Common myeloid progenitor, CD34-positive (primary cell): Measurements from ENCODE around the gene SERPINE1. TPM values are rescaled to one million over a fixed set of nuclear protein-coding genes. Genes with fewer than 3 reads are reported as not detected.

Source experiments
- CTCF ChIA-PET: fragments of 350-600 bp; sonication (Branson Sonifier 250); formaldehyde crosslinking; loops from one replicate; lab custom pipeline; 2021; ENCODE audit warnings: antibody characterized with exemption; lab: Charles Lee
- POLR2A ChIA-PET: fragments of 350-600 bp; sonication (Branson Sonifier 250); formaldehyde crosslinking; loops from one replicate; lab custom pipeline; 2021; ENCODE audit warnings: antibody characterized with exemption; lab: Charles Lee
- DNase-seq, 3 donors: peaks; one replicate each; pipeline versions ENCODE4 v3.0.0 to v3.0.0-alpha.2; 2013
- H3K27ac ChIP-seq, 2 experiments: 1 replicate in 1 of 2; 2 replicates in 1 of 2; pipeline ENCODE4 v1.7.0; 2013; ENCODE audit warnings: inconsistent platforms in 2 of 2, low read length in 2 of 2, mild to moderate bottlenecking in 2 of 2, low read depth in 1 of 2, moderate library complexity in 1 of 2; ENCODE audit not compliant: severe bottlenecking in 2 of 2, insufficient read depth in 1 of 2, poor library complexity in 1 of 2
- H3K27me3 ChIP-seq, 5 experiments: replicated peaks in 2 of 5; 1 replicate in 3 of 5; 2 replicates in 2 of 5; pipeline versions ENCODE4 v1.6.1 to v1.7.0; 2013; ENCODE audit warnings: low read length in 4 of 5, mild to moderate bottlenecking in 2 of 5, moderate library complexity in 2 of 5, inconsistent platforms in 1 of 5; ENCODE audit not compliant: insufficient read depth in 5 of 5, control insufficient read depth in 4 of 5
- H3K36me3 ChIP-seq, 4 experiments: 1 replicate in 2 of 4; 2 replicates in 2 of 4; pipeline versions ENCODE4 v1.6.1 to v1.7.0; 2013; ENCODE audit warnings: low read length in 3 of 4, control low read depth in 1 of 4, mild to moderate bottlenecking in 1 of 4; ENCODE audit not compliant: control insufficient read depth in 4 of 4, insufficient read depth in 4 of 4
- H3K4me1 ChIP-seq, 4 experiments: 1 replicate in 3 of 4; 2 replicates in 1 of 4; pipeline versions ENCODE4 v1.6.1 to v1.7.1; 2013; ENCODE audit warnings: low read length in 3 of 4, mild to moderate bottlenecking in 3 of 4, control low read depth in 1 of 4, inconsistent platforms in 1 of 4, moderate library complexity in 1 of 4; ENCODE audit not compliant: control insufficient read depth in 4 of 4, insufficient read depth in 4 of 4; ENCODE audit errors: control extremely low read depth in 1 of 4
- H3K4me3 ChIP-seq, 7 experiments: 1 replicate in 4 of 7; 2 replicates in 3 of 7; pipeline versions ENCODE4 v1.5.1 to v1.7.0; 2013; ENCODE audit warnings: mild to moderate bottlenecking in 7 of 7, low read length in 6 of 7, moderate library complexity in 6 of 7, inconsistent platforms in 2 of 7, low read depth in 2 of 7, control low read depth in 1 of 7; ENCODE audit not compliant: insufficient read depth in 4 of 7, control insufficient read depth in 1 of 7; ENCODE audit errors: extremely low read depth in 1 of 7
- H3K9me3 ChIP-seq, 5 experiments: 1 replicate in 4 of 5; 2 replicates in 1 of 5; pipeline versions ENCODE4 v1.6.1 to v1.7.1; 2013; ENCODE audit warnings: low read length in 4 of 5, mild to moderate bottlenecking in 2 of 5, inconsistent platforms in 1 of 5, low read depth in 1 of 5, moderate library complexity in 1 of 5; ENCODE audit not compliant: control insufficient read depth in 4 of 5, insufficient read depth in 2 of 5; ENCODE audit errors: control extremely low read depth in 1 of 5
- WGBS: methylation state at CpG from one replicate; pipeline ENCODE4 v1.1.5; 2013; ENCODE audit not compliant: insufficient coverage; 5-methylcytosine and 5-hydroxymethylcytosine counted together
- polyA plus RNA-seq: library from polyadenylated mRNA; unstranded; fragments of 120-200 nt; gene quantifications from one replicate; pipeline ENCODE4 v1.2.1, GENCODE V29; 2013

Gene SERPINE1
- polyA plus RNA-seq = 7.3 TPM

GRCh38 chr7:101126651-101127459, at the start of gene SERPINE1:
Gene SERPINE1, plus strand, starts transcription at chr7:101127104. Its CDS starts 1,290 bp downstream, at chr7:101128394.
- WGBS = 15% methylated on average over 15 of the region's 22 CpGs
- POLR2A ChIA-PET = interaction anchor here (0.6 to 1.9 kb wide), 4 partner anchors 10 to 106 kb away, joined by 4 to 6 read pairs (median 5); no protein-coding TSS in a partner anchor
- Histone ChIP-seq H3K27ac (no peak within 1 kb of the TSS), H3K4me3 (peak within 1 kb of the TSS; percentile 8 to 80 (median 40)), H3K4me1 (peaks cover 0 to 61% (median 46%) of the 10 kb centered on the region in 4 experiments), H3K36me3 (peaks cover 0 to 13% (median under 1%) of the 10 kb centered on the region in 4 experiments), H3K27me3 (peaks cover 0 to 15% (median 9%) of the 10 kb centered on the region in 5 experiments), H3K9me3 (no peaks in the 10 kb centered on the region)
- DNase-seq = peak; percentile 92 to 98 (median 97)
- CTCF ChIA-PET = interaction anchor here (0.6 to 2.6 kb wide), 15 partner anchors 9 to 66 kb away, joined by 3 to 9 read pairs (median 4); no protein-coding TSS in a partner anchor

GRCh38 chr7:101077303-101078086, 49.4 kb upstream of the SERPINE1 start:
- ChIA-PET POLR2A (interaction anchor here (1.0 kb wide), 1 partner anchor 188 kb away, joined by 4 read pairs; the partner anchor contains the start of gene UFSP1), CTCF (interaction anchor here (0.6 to 2.0 kb wide), 14 partner anchors 11 to 186 kb away, joined by 3 to 8 read pairs (median 4); partner anchors contain the start of genes ACHE, MUC12 and SERPINE1)
- Histone ChIP-seq H3K27ac (no peak overlapping the region), H3K36me3 (no peaks in the 10 kb centered on the region), H3K27me3 (peaks cover 0 to under 1% (median 0%) of the 10 kb centered on the region in 5 experiments), H3K9me3 (no peaks in the 10 kb centered on the region), H3K4me1 (peaks cover 0 to 6% (median 3%) of the 10 kb centered on the region in 4 experiments), H3K4me3 (no peak overlapping the region)
- WGBS = 14% methylated on average over 12 of the region's 13 CpGs
- peak; percentile 85 to 94 (median 93) for DNase-seq

DNA sequence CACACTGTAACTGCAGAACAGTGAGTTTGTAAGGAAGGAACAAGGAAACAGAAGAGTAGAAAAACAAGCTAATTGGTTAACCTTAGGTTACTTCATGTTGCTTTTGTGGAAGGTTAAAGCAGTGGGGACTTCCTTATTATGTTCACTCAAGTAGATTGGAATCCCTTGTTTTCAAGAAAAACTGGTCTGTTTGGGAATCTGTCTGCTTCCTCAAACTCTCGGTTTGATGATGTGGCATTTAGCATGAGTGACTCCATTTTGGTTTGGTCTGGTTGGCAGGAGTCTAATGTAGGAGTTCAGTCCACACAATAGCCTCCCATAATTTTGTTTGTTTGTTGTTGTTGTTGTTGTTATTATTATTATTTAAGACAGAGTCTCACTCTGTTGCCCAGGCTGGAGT, 45.5 kb upstream of the SERPINE1 start:
- ChIA-PET CTCF (interaction anchor here (1.0 kb wide), 1 partner anchor 93 kb away, joined by 3 read pairs; no protein-coding TSS in a partner anchor), POLR2A (no interaction called here)
- Histone ChIP-seq H3K9me3 (no peaks in the 10 kb centered on the region), H3K27ac (no peak overlapping the region), H3K4me3 (no peak overlapping the region), H3K27me3 (no peaks in the 10 kb centered on the region), H3K36me3 (no peaks in the 10 kb centered on the region), H3K4me1 (peaks cover 0 to 22% (median 13%) of the 10 kb centered on the region in 4 experiments)
- DNase-seq = peak in 2 of 3 donors; percentile 31 to 45
- WGBS = 100% methylated on average over 1 of the region's 1 CpG

GRCh38 chr7:101084865-101085161, 42.1 kb upstream of the SERPINE1 start:
- ChIA-PET POLR2A (interaction anchor here (0.6 kb wide), 1 partner anchor 50 kb away, joined by 3 read pairs; no protein-coding TSS in a partner anchor), CTCF (interaction anchor here (0.9 to 1.8 kb wide), 7 partner anchors 9 to 52 kb away, joined by 3 to 13 read pairs (median 4); no protein-coding TSS in a partner anchor)
- Histone ChIP-seq H3K36me3 (peaks cover 0 to 33% (median 27%) of the 10 kb centered on the region in 4 experiments), H3K27me3 (no peaks in the 10 kb centered on the region), H3K4me3 (peak overlapping the region in 6 of 7 experiments; percentile 81 to 96 (median 92)), H3K9me3 (no peaks in the 10 kb centered on the region), H3K4me1 (peaks cover 0 to 22% (median 15%) of the 10 kb centered on the region in 4 experiments), H3K27ac (peak overlapping the region in 1 of 2 experiments; percentile 98)
- WGBS = 72% methylated on average over 5 of the region's 5 CpGs
- no peak for DNase-seq

- POLR2A ChIA-PET = interaction anchor here (1.0 kb wide), 1 partner anchor 53 kb away, joined by 6 read pairs; no protein-coding TSS in a partner anchor
- CTCF ChIA-PET = interaction anchor here (0.9 to 1.8 kb wide), 10 partner anchors 9 to 205 kb away, joined by 3 to 13 read pairs (median 4); no protein-coding TSS in a partner anchor
- Histone ChIP-seq H3K27me3 (no peaks in the 10 kb centered on the region), H3K36me3 (peaks cover 0 to 37% (median 29%) of the 10 kb centered on the region in 4 experiments), H3K27ac (peak within 1 kb of the TSS; percentile 93 to 98), H3K9me3 (no peaks in the 10 kb centered on the region), H3K4me3 (peak within 1 kb of the TSS; percentile 49 to 96 (median 91)), H3K4me1 (peaks cover 0 to 22% (median 15%) of the 10 kb centered on the region in 4 experiments)
- WGBS = 0% methylated on average over 18 of the region's 26 CpGs
- peak; percentile 68 to 89 (median 78) for DNase-seq
Measured at GRCh38 chr7:101085162-101085964, 41.5 kb upstream of the SERPINE1 start, which contains the start of gene TRIM56. Gene TRIM56, plus strand, starts transcription at chr7:101085481. Its CDS starts 1,832 bp downstream, at chr7:101087313.
